Measurements from ENCODE around the gene VIPR2. TPM values are rescaled to one million over a fixed set of nuclear protein-coding genes. Genes with fewer than 3 reads are reported as not detected.
"Not testable (repeated sequence)": the region's sequence is repeated elsewhere in the genome, so short reads cannot be mapped to it uniquely, and the experiment has no call there.

The VIPR2 gene
- total RNA-seq, 1 experiment from 2014 or later = not detected

DNA sequence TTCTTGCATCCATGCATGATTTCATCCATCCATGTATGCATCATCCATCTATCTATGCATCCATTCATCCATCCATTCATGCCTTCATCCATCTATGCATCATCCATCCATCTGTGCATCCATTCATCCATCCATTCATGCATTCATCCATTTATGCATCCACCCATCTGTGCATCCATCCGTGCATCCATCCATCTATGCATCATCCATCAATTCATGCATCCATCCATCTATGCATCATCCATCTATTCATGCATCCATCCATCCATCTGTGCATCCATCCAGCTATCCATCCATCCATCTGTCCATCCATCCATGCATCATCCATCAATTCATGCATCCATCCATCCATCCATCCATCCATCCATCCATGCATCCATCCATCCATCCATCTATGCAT lies 157.0 kb downstream of the VIPR2 start:
- DNase-seq = no peak
- Histone ChIP-seq H4K20me1 (ENCODE audit: insufficient read depth, low read depth, low read length) (no peaks in the 10 kb centered on the region), H2AFZ (ENCODE audit: low read length) (no peak overlapping the region), H3K36me3 (ENCODE audit: insufficient read depth, low read length) (no peaks in the 10 kb centered on the region), H3K9me3 (ENCODE audit: low read length) (peaks cover 25% of the 10 kb centered on the region), H3K27me3 (ENCODE audit: low read length) (no peaks in the 10 kb centered on the region), H3K4me3 (ENCODE audit: low read length) (no peak overlapping the region), H3K4me1 (ENCODE audit: low read length) (no peaks in the 10 kb centered on the region; the same call in 1 of the 2 replicates), H3K79me2 (ENCODE audit: low read length) (no peaks in the 10 kb centered on the region), H3K9ac (ENCODE audit: low read length) (no peak overlapping the region), H3K9me2 (replicated peaks; ENCODE audit: insufficient read depth, low read length) (peaks cover 4% of the 10 kb centered on the region; the same call in 1 of the 2 replicates), H3K27ac (ENCODE audit: low read length) (no peak overlapping the region), H3K4me2 (ENCODE audit: low read depth, low read length, poor library complexity, severe bottlenecking) (no peak overlapping the region)

DNA sequence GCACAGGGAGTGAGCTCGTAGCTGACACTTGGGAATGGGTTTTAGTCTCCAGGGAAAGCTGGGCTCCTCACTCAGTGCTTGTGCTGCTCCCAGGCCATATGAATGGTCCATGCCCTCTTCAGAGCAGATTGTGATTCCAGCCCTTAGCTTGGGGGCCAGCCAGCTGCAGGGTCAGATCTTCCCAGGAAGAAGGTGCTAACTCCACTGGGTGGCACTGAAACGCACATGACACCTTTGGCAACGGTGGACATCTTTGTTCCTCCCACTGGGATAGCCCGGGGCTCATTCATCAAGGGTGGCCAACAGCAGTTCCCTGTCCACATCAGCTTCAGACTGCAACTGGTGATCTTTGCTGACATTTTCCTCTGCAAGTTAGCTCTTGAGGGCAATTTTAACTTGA lies 159.1 kb downstream of the VIPR2 start:
- H3K27ac ChIP-seq (ENCODE audit: low read length) = no peak overlapping the region
- no peaks in the 10 kb centered on the region; the same call in 1 of the 2 replicates for H3K4me1 ChIP-seq (ENCODE audit: low read length)
- no peaks in the 10 kb centered on the region for H4K20me1 ChIP-seq (ENCODE audit: insufficient read depth, low read depth, low read length)
- H3K4me3 ChIP-seq (ENCODE audit: low read length) = no peak overlapping the region
- peaks cover 43% of the 10 kb centered on the region for H3K9me3 ChIP-seq (ENCODE audit: low read length)
- peaks cover 4% of the 10 kb centered on the region; the same call in 1 of the 2 replicates for H3K9me2 ChIP-seq (replicated peaks; ENCODE audit: insufficient read depth, low read length)
- no peak for DNase-seq
- no peak overlapping the region for H3K4me2 ChIP-seq (ENCODE audit: low read depth, low read length, poor library complexity, severe bottlenecking)
- no peak overlapping the region for H2AFZ ChIP-seq (ENCODE audit: low read length)
- H3K36me3 ChIP-seq (ENCODE audit: insufficient read depth, low read length) = no peaks in the 10 kb centered on the region
- no peaks in the 10 kb centered on the region for H3K79me2 ChIP-seq (ENCODE audit: low read length)
- no peaks in the 10 kb centered on the region for H3K27me3 ChIP-seq (ENCODE audit: low read length)
- H3K9ac ChIP-seq (ENCODE audit: low read length) = no peak overlapping the region

DNA sequence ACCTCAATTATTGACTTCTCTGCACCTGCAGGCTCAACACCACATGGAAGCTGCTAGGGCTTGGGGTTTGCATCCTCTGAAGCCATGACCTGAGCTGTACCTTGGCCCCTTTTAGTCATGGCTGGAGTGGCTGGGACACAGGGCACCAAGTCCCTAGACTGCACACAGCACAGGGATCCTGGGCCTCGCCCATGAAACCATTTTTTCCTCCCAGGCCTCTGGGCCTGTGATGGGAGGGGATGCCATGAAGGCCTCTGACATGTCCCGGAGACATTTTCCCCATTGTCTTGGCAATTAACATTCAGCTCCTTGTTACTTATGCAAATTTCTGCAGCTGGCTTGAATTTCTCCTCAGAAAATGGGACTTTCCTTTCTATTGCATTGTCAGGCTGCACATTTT lies 160.7 kb downstream of the VIPR2 start:
- not testable (repeated sequence) for H3K9me2 ChIP-seq (replicated peaks; ENCODE audit: insufficient read depth, low read length); H3K4me1 ChIP-seq (ENCODE audit: low read length); H3K27me3 ChIP-seq (ENCODE audit: low read length); H4K20me1 ChIP-seq (ENCODE audit: insufficient read depth, low read depth, low read length); H2AFZ ChIP-seq (ENCODE audit: low read length); H3K4me2 ChIP-seq (ENCODE audit: low read depth, low read length, poor library complexity, severe bottlenecking); H3K9ac ChIP-seq (ENCODE audit: low read length); H3K36me3 ChIP-seq (ENCODE audit: insufficient read depth, low read length); DNase-seq; H3K79me2 ChIP-seq (ENCODE audit: low read length); H3K4me3 ChIP-seq (ENCODE audit: low read length); H3K27ac ChIP-seq (ENCODE audit: low read length)
- peaks cover 48% of the 10 kb centered on the region for H3K9me3 ChIP-seq (ENCODE audit: low read length)

DNA sequence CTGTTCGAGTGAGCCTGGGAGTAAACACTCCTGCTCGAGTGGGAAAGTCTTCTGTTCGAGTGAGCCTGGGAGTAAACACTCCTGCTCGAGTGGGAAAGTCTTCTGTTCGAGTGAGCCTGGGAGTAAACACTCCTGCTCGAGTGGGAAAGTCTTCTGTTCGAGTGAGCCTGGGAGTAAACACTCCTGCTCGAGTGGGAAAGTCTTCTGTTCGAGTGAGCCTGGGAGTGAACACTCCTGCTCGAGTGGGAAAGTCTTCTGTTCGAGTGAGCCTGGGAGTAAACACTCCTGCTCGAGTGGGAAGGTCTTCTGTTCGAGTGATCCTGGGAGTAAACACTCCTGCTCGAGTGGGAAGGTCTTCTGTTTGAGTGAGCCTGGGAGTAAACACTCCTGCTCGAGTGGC lies 162.6 kb downstream of the VIPR2 start:
- not testable (repeated sequence) for H3K9ac ChIP-seq (ENCODE audit: low read length); H3K27me3 ChIP-seq (ENCODE audit: low read length); H3K27ac ChIP-seq (ENCODE audit: low read length); H3K79me2 ChIP-seq (ENCODE audit: low read length); H3K4me2 ChIP-seq (ENCODE audit: low read depth, low read length, poor library complexity, severe bottlenecking); H3K36me3 ChIP-seq (ENCODE audit: insufficient read depth, low read length); DNase-seq; H2AFZ ChIP-seq (ENCODE audit: low read length); H4K20me1 ChIP-seq (ENCODE audit: insufficient read depth, low read depth, low read length); H3K9me2 ChIP-seq (replicated peaks; ENCODE audit: insufficient read depth, low read length); H3K4me3 ChIP-seq (ENCODE audit: low read length)
- H3K9me3 ChIP-seq (ENCODE audit: low read length) = peaks cover 44% of the 10 kb centered on the region
- peaks cover 17% of the 10 kb centered on the region for H3K4me1 ChIP-seq (ENCODE audit: low read length)

DNA sequence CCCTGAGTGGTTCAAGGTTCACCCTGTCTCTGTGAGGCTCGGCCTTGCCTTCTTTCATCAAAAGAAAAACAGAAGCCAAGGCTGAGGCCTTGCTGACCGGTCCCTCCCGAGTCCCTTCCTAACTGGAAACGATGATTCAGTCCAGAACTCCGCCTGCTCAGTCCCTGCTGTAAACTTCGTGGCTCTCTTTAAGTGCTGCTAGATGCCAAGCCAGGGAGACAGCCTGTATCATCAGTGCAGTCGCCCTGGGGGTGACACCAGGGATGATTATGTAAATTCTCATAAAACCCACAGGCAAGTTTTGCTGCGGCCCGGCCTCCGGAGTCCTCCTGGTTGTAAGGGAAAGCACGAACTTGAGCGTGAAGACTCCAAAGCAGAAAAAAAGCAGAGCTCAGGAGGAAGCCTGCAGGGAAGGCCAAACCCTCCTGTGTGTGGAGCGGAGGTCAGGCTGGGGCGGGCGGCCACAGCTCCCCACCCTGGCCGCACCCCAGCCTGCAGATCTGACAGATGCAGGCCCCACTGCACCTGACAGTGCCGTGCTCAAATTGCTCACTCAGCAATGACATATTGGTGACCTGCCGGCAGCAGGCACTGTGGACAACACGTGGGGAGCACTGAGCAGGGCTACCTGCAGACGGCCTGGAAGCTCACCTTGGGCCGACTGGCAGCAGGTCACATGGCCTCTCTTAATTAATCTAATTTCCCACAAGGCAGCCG lies 164.9 kb downstream of the VIPR2 start:
- no peaks in the 10 kb centered on the region for H4K20me1 ChIP-seq (ENCODE audit: insufficient read depth, low read depth, low read length)
- no peak for DNase-seq
- H3K36me3 ChIP-seq (ENCODE audit: insufficient read depth, low read length) = no peaks in the 10 kb centered on the region
- H3K27ac ChIP-seq (ENCODE audit: low read length) = no peak overlapping the region
- no peak overlapping the region for H3K9ac ChIP-seq (ENCODE audit: low read length)
- no peak overlapping the region for H3K4me2 ChIP-seq (ENCODE audit: low read depth, low read length, poor library complexity, severe bottlenecking)
- H3K79me2 ChIP-seq (ENCODE audit: low read length) = no peaks in the 10 kb centered on the region
- no peaks in the 10 kb centered on the region for H3K9me2 ChIP-seq (replicated peaks; ENCODE audit: insufficient read depth, low read length)
- no peaks in the 10 kb centered on the region for H3K27me3 ChIP-seq (ENCODE audit: low read length)
- H3K4me3 ChIP-seq (ENCODE audit: low read length) = no peak overlapping the region
- no peak overlapping the region for H2AFZ ChIP-seq (ENCODE audit: low read length)
- peaks cover 39% of the 10 kb centered on the region for H3K4me1 ChIP-seq (ENCODE audit: low read length)
- H3K9me3 ChIP-seq (ENCODE audit: low read length) = peaks cover 39% of the 10 kb centered on the region

DNA sequence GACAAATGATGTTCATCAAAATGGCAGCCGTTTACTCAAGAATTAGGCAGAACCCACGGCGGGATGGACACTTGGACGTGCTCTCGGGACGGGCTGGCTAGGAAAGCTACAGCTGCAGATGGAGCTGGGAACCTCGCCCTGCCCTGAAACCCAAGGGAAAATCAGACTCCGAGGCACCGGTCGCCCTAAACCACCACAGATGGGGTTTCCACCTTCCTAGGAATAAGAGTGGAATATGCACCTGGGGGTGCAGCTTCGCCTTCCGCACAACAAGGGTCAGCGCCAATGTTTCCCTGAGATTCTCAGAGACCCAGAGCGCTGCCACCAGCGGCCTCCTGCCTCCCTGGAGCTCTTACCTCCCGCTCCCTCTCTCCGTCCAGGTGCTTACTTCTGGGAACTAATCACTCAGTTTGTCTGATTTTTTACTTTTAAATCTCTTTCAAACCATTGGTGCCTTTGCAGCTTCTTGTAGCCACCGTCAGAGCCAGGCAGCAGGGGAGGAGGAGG lies 165.6 kb downstream of the VIPR2 start:
- H3K27me3 ChIP-seq (ENCODE audit: low read length) = no peaks in the 10 kb centered on the region
- no peak overlapping the region for H3K4me2 ChIP-seq (ENCODE audit: low read depth, low read length, poor library complexity, severe bottlenecking)
- peaks cover 39% of the 10 kb centered on the region for H3K4me1 ChIP-seq (ENCODE audit: low read length)
- H3K9ac ChIP-seq (ENCODE audit: low read length) = no peak overlapping the region
- H3K27ac ChIP-seq (ENCODE audit: low read length) = no peak overlapping the region
- H3K9me2 ChIP-seq (replicated peaks; ENCODE audit: insufficient read depth, low read length) = no peaks in the 10 kb centered on the region
- no peaks in the 10 kb centered on the region for H4K20me1 ChIP-seq (ENCODE audit: insufficient read depth, low read depth, low read length)
- no peak for DNase-seq
- H2AFZ ChIP-seq (ENCODE audit: low read length) = no peak overlapping the region
- H3K79me2 ChIP-seq (ENCODE audit: low read length) = no peaks in the 10 kb centered on the region
- no peak overlapping the region for H3K4me3 ChIP-seq (ENCODE audit: low read length)
- H3K9me3 ChIP-seq (ENCODE audit: low read length) = peaks cover 39% of the 10 kb centered on the region
- H3K36me3 ChIP-seq (ENCODE audit: insufficient read depth, low read length) = no peaks in the 10 kb centered on the region

Data from Karpas-422 (cell line).